NCI-H187 (cell line): ENCODE data around the gene TOMT.

ENCODE experiments used
- DNase-seq, 2 experiments: peaks; one replicate each; lab custom pipeline; 2025; lab: John Stamatoyannopoulos, UW

TOMT gene

DNA sequence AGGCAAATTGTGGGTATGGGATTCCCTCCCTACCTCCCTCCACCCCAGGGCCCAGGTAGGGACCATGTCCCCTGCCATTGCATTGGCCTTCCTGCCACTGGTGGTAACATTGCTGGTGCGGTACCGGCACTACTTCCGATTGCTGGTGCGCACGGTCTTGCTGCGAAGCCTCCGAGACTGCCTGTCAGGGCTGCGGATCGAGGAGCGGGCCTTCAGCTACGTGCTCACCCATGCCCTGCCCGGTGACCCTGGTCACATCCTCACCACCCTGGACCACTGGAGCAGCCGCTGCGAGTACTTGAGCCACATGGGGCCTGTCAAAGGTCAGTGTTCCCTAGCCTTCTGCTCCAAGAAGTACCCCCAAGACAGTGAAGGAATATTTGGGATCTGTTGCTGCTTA, at the start of gene TOMT:
TOMT (plus strand) TSS at position 37 of the 400 bp plus-strand sequence; CDS start at position 65, 28 bp downstream.
- DNase-seq: no peak

DNA sequence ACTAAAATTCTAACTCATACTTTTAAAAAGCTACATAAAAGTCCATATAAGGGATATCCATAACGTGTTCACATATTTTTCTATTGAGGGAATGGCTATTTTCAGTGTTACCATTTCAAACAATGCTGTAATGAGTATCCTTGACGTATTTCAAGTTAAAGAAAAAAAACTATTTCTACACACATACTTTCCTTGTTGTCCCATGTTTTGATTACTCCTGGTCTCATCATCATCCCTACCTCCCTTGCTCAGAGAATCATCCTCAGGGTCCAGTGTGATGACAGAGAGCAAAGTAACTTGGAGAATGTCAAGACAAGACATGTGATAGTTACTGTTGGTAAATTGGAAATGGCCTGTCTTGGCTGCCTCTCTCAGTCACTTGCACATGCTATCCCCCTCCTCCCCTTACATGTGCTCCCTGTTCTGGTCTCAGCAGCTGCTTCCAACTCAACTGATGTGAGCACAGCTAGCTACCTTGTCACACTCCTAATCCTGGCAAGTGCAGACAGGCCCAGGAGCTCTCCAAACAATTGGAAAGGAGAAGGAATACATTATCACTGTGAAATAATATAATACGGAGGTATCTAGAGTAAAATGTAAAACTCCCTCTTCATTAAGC, 47.2 kb upstream of the TOMT start:
- DNase-seq: peak in 1 of 2 experiments; percentile 44

DNA sequence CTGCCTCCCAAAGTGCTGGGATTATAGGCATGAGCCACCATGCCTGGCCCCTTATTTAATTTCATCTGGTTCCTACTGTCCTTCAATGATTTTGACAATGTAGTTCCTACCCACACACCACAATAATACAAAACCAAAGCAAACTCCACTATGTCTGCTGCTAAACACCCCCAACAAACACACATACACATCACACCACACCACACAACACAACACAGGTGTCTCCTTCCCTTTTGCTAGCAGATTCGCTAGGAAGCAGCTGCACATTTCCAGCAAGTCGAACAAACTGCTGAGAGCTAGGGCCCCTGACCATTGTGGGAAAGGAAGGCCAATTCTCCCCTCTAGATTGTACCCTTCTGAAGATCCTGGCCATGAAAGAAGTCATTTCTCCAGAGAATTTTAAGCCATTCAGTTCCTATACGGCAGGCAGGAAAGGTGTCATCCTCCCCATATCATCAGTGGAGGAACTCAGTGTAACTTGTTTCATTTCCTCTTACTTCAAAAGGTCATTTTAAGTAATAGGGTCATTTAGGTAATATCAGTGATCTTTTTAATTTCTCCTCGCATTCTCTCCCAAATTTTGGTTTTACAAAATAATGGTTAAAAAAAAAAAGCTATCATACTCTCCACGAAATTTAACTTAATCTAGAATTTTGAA, 43.9 kb upstream of the TOMT start:
- DNase-seq: no peak

DNA sequence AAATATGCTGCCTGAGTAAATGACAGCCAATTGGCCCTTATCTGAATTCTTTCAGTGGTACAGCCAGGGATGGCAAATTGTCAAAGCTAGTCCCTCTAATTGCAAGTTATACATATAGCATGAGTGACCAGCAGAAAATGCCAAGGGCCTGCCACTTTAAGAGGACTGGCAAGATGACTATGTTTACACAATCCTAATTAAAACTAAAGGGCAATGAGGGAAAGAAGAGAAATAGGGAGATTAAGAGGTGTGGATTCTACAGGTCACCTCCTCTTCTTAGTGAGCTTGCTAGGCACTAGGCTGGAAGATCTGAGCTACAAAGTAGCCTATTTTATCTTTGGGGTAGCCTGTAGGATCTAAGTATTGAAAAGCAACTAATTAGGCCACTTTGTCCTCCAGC, 38.9 kb upstream of the TOMT start:
- DNase-seq: no peak

- DNase-seq: no peak
Observed at GRCh38 chr11:72067266-72067665, 38.5 kb upstream of the TOMT start.

DNA sequence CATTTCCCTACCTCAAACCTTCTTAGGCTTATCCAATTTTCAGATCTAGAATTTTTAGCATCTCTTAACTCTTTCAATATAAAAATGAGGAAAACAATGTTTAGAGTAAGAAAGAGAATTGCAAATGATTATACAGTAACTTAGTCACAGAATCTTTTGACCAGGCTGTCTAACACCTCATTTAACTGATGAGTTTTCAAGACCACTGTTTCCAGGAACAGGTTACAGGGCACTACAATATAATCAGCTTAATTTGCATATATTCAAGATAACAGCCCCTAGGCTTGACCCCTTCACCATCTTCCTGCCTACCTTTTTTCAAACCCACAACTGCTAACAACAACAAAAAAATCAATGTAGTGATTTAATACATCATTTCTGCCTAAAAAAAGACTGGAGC, 38.0 kb upstream of the TOMT start:
- DNase-seq: no peak

- no peak for DNase-seq
Observed at GRCh38 chr11:72069200-72069599, 36.5 kb upstream of the TOMT start.

GRCh38 chr11:72069787-72070251, 35.9 kb upstream of the TOMT start:
- no peak for DNase-seq

GRCh38 chr11:72070491-72070890, 35.2 kb upstream of the TOMT start:
- no peak for DNase-seq

GRCh38 chr11:72072348-72072747, 33.4 kb upstream of the TOMT start:
- DNase-seq: no peak

DNA sequence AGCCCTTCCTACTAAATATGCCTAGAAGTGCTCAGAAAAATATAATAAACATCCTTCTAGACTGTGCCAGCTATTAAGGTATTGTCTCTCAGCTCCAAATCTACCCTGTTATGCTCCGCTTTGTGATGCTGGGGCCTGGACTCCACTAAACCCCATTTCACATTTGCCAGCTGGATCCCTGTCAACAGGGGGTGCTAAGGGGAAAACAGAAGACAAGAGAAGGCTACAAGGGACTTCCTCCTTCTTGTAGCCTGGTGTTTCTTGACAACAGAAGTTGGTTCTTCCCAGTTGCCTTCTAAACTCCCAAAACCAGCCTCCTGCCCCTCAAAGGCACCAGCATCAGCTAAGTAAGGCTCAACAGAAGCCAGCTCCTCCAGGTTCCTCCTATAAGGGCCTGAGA, 30.6 kb upstream of the TOMT start:
- DNase-seq: no peak

DNA sequence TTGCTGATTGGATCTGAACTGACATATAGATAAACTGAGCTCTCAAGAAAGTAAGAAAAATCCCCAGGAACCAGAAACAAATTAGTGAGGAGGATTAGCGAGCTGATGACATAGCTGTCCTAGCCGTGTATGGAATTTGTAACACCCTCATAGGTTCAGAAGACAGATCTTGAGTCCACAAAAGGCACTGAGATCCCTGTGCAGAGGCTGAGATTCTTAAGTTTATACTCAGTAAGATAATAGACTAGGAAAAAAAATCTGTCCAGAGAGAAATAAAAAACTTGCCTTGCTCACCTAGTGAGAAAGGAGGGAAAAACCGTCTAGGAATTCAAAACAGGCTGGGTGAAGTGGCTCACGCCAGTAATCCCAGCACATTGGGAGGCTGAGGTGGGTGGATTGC, 30.0 kb upstream of the TOMT start:
- no peak for DNase-seq

GRCh38 chr11:72078477-72078876, 27.2 kb upstream of the TOMT start:
- DNase-seq: no peak

DNA sequence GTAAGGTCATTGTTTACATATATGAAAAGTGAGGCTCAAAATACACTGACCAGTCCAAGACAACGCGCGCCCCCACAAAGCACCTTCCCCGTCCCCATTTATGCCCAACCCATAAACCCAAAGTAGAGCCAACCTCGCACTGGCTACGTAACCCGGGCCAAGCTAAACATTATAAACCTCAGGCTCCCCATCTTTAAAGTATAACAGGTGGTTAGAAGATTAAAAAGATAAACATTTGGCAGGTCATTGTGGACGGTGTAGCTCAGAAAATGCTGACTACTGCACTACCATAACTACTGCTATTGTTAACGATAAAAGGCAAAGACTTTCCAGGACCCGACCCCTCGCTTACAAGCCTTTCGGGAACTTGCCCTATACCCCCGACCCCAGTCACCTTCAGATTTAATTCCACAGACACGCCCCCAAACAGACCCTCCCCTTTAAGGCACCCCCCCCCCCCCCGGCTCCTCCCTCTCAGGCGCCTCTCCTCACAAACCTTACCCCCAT, 25.9 kb upstream of the TOMT start:
- no peak for DNase-seq

GRCh38 chr11:72080326-72081183, 25.2 kb upstream of the TOMT start, which contains the start of the genes LRRC51 and NUMA1:
Gene LRRC51, plus strand, starts transcription at chr11:72080850. Its CDS starts 8,234 bp downstream, at chr11:72089084.
Gene NUMA1, minus strand, starts transcription at chr11:72080542. Its CDS starts 44,599 bp downstream, at chr11:72035943.
- peak; percentile 94 to 99 for DNase-seq

- DNase-seq: no peak
Observed at GRCh38 chr11:72081184-72081644, 24.5 kb upstream of the TOMT start.

DNA sequence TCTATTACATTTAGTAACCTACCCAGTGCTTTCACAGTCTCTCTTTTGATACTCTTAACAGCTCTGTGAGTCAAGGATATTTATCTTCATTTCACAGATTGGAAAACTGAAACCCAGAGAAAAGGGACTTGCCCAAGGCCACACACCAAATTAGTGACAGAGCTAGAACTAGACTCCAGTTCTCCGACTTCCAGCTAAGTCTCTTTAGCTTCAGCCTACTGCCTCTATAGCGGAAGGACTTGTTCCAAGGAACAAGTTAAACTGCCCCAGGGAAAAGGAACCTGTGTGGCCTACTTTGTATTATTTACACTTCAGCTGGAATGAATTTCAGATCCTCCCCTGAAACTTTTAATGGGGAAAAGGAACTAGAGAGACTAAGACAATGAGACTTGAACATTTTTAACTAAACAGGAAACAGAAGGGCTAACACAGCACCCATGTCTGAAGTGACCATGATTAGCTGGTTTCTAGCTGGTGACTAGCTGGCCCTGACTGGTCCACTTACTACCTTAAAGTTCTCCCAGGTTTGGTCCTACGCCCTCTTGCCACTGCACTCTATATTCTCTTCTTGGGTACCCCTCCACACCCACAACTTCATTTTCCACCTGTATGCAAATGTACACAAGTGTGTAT, 23.8 kb upstream of the TOMT start:
- DNase-seq: no peak

GRCh38 chr11:72083414-72083813, 22.3 kb upstream of the TOMT start:
- DNase-seq: no peak

GRCh38 chr11:72084076-72084475, 21.6 kb upstream of the TOMT start:
- no peak for DNase-seq

DNA sequence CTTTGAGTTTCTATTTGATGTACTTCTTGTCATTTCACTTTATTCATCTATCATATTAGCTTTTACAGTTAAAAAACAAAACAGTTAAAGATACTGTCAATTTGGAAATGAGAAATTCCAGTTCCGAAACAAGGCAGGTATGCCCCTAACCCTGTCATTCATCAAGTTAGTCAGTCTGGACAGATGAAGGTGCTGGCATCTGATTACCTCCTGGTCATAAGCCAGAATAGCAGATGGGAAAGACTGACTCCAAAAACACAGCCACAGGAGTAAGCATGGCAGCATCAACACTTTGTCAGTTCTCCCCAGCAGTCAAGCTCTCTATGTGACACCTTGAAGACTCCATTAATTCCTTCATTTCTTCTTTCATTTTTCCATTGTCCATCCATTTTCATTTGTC, 20.8 kb upstream of the TOMT start:
- no peak for DNase-seq

DNA sequence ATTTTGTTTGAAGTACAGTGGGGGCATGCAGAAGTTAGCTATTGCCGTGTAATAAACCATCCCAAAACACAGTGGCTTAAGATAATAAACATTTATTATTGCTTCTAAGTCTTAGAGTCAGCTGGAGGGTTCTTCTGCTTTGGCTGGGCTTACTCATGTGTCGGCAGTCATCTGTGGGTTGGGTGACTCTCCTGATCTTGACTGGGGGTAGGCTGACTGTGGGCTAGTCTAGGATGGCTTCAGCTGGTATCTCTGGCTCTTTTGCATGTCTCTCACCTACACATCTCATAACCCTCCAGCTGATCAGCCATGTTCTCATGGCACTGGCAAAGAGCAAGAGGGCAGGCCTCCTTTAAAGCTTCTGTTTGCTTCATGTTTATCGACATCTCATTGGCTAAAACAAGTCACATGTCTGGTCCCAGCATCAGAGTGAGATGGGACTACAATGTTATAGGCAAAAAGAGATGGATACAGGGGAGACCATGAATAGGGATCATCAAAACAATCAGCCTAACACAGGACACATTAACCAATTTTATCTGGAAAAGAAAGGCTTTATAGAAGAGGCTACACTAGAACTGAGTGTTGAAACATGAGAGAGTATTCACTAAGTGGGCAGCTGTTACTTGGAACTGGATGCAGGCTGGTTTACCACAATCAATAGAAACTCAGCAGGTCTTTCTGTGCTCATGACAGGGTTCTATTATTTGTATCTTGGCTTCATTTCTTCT, 19.9 kb upstream of the TOMT start:
- peak; percentile 18 to 36 for DNase-seq
